Endothelial cell of umbilical vein (primary cell): ENCODE measurements around the gene TRIM69. TPM values are rescaled to one million over a fixed set of nuclear protein-coding genes. Genes with fewer than 3 reads are reported as not detected.
A peak's percentile ranks its signal among the peaks of the same experiment; 100 is the strongest.

Experiments
- BruUV-seq: library from RNA; stranded (reverse); fragments of 400-500 nt; replicated peaks from 2 replicates; lab custom pipeline; 2021; lab: Mats Ljungman, UMichigan
- CTCF ChIA-PET: fragments of 300-600, 350-600 bp; sonication (Branson Sonifier 250); formaldehyde crosslinking; loops from one replicate; lab custom pipeline; 2021; ENCODE audit warnings: antibody characterized with exemption, inconsistent platforms; lab: Charles Lee
- POLR2A ChIA-PET: fragments of 300-600, 350-600 bp; sonication (Branson Sonifier 250); formaldehyde crosslinking; loops from one replicate; lab custom pipeline; 2021; ENCODE audit warnings: antibody characterized with exemption, inconsistent platforms; lab: Charles Lee
- DNase-seq: peaks from one replicate; pipeline ENCODE4 v3.0.0-alpha.2; 2011; ENCODE audit warnings: low read depth, low spot score
- FAIRE-seq: peaks from 2 replicates; lab custom pipeline; 2011; peaks lifted over from hg19 to GRCh38; lab: Jason Lieb, UNC
- H2AFZ ChIP-seq: 2 replicates; pipeline ENCODE4 v1.6.0; 2012; ENCODE audit warnings: low read depth, low read length, control low read depth, inconsistent platforms
- H3K27ac ChIP-seq: 2 replicates; pipeline ENCODE4 v1.5.1; 2011; ENCODE audit warnings: low read depth, mild to moderate bottlenecking, control low read depth, low read length, moderate library complexity; ENCODE audit not compliant: insufficient read depth
- H3K27me3 ChIP-seq, 2 experiments: 2 replicates each; pipeline versions ENCODE4 v1.6.0 to v1.6.1; 2011; ENCODE audit warnings: low read length in 2 of 2, mixed read lengths in 1 of 2; ENCODE audit not compliant: control insufficient read depth in 2 of 2, insufficient read depth in 2 of 2
- H3K36me3 ChIP-seq, 2 experiments: 2 replicates in 1 of 2; 3 replicates in 1 of 2; pipeline ENCODE4 v1.5.1; 2011; ENCODE audit warnings: low read length in 2 of 2, mild to moderate bottlenecking in 1 of 2, moderate library complexity in 1 of 2; ENCODE audit not compliant: control insufficient read depth in 2 of 2, insufficient read depth in 2 of 2; ENCODE audit errors: extremely low read depth in 1 of 2
- H3K4me1 ChIP-seq: 3 replicates; pipeline ENCODE4 v1.5.1; 2011; ENCODE audit warnings: mild to moderate bottlenecking, low read length; ENCODE audit not compliant: control insufficient read depth, insufficient read depth; ENCODE audit errors: extremely low read depth
- H3K4me2 ChIP-seq: 2 replicates; pipeline ENCODE4 v1.6.1; 2011; ENCODE audit warnings: low read length, control low read depth, mixed read lengths; ENCODE audit not compliant: insufficient read depth
- H3K4me3 ChIP-seq, 3 experiments: fragments of 200-600 bp in 1 of 3; sonication (generic), shearing (Covaris generic) in 1 of 3; replicated peaks in 1 of 3; 2 replicates each; pipeline ENCODE4 v1.5.1; 2011 to 2016; ENCODE audit warnings: control low read depth in 3 of 3, low read length in 3 of 3, mild to moderate bottlenecking in 2 of 3, inconsistent platforms in 1 of 3, low read depth in 1 of 3, moderate library complexity in 1 of 3; ENCODE audit not compliant: insufficient read depth in 1 of 3
- H3K79me2 ChIP-seq: 2 replicates; pipeline ENCODE4 v1.6.0; 2012; ENCODE audit warnings: low read length, inconsistent platforms; ENCODE audit not compliant: control insufficient read depth, insufficient read depth
- H3K9ac ChIP-seq: replicated peaks from 2 replicates; pipeline ENCODE3; 2011; ENCODE audit warnings: low read length, control low read depth; ENCODE audit not compliant: insufficient read depth; ENCODE audit errors: extremely low read depth
- H3K9me1 ChIP-seq: replicated peaks from 3 replicates; pipeline ENCODE4 v1.6.0; 2011; ENCODE audit warnings: mild to moderate bottlenecking, low read length; ENCODE audit not compliant: control insufficient read depth, insufficient read depth; ENCODE audit errors: extremely low read depth
- H3K9me3 ChIP-seq: replicated peaks from 2 replicates; pipeline ENCODE4 v1.5.1; 2012; ENCODE audit warnings: low read length, inconsistent platforms; ENCODE audit not compliant: control insufficient read depth, insufficient read depth
- H4K20me1 ChIP-seq: replicated peaks from 2 replicates; pipeline ENCODE3; 2011; ENCODE audit warnings: mild to moderate bottlenecking, low read length; ENCODE audit not compliant: control insufficient read depth, insufficient read depth; ENCODE audit errors: extremely low read depth
- CTCF ChIP-seq, 2 donors: IDR thresholded peaks; 1 replicate in 1 of 2; 2 replicates in 1 of 2; pipeline ENCODE4 v1.5.1; 2011; ENCODE audit warnings: low read length in 2 of 2, mild to moderate bottlenecking in 2 of 2, moderate library complexity in 2 of 2, control low read depth in 1 of 2, inconsistent platforms in 1 of 2, low read depth in 1 of 2; ENCODE audit not compliant: insufficient read depth in 1 of 2; ENCODE audit errors: extremely low read depth in 1 of 2
- FOS ChIP-seq: IDR thresholded peaks from 2 replicates; pipeline ENCODE4 v1.6.1; 2011; ENCODE audit warnings: mild to moderate bottlenecking, low read length, moderate library complexity, borderline replicate concordance; ENCODE audit not compliant: insufficient read depth
- JUN ChIP-seq: IDR thresholded peaks from 2 replicates; pipeline ENCODE4 v1.6.1; 2011; ENCODE audit warnings: borderline replicate concordance, low read depth; ENCODE audit not compliant: insufficient read length, insufficient read depth
- MAX ChIP-seq: IDR thresholded peaks from 2 replicates; pipeline ENCODE4 v1.6.1; 2011; ENCODE audit not compliant: insufficient read depth, insufficient read length
- MYC ChIP-seq: IDR thresholded peaks from one replicate; pipeline ENCODE4 v1.6.1; 2011; ENCODE audit warnings: mild to moderate bottlenecking, low read depth, low read length
- POLR2A ChIP-seq: IDR thresholded peaks from 2 replicates; pipeline ENCODE4 v1.6.1; 2012; ENCODE audit warnings: low read depth, mild to moderate bottlenecking, control low read depth, low read length
- POLR2AphosphoS5 ChIP-seq: IDR thresholded peaks from 2 replicates; pipeline ENCODE4 v1.6.1; 2012; ENCODE audit warnings: low read depth, mild to moderate bottlenecking, control low read depth, low read length, moderate library complexity; ENCODE audit not compliant: insufficient read depth
- dilution Hi-C: fragments of 300-500 bp; cut with MboI; formaldehyde crosslinking; loops from one replicate; pipeline ENCODE4 v1.15.0; 2019; ENCODE audit warnings: low sequenced_read_pairs; ENCODE audit not compliant: extremely low pct_ligation_motif_present
- intact Hi-C: fragments of 100-400 bp; cut with micrococcal nuclease; formaldehyde crosslinking; loops from one replicate; pipeline ENCODE4 v1.10.0; 2022
- polyA plus RNA-seq, 4 experiments: library from polyadenylated mRNA; depleted of rRNA in 3 of 4; stranded (reverse) in 3 of 4; unstranded in 1 of 4; fragments of >200 nt; gene quantifications; 2 replicates each; pipeline versions ENCODE4 v1.2.1 to v1.2.3, GENCODE V29; 2011 to 2012; ENCODE audit warnings: missing spikeins in 1 of 4
- total RNA-seq: library from RNA; stranded (reverse); gene quantifications from 2 replicates; pipeline ENCODE4 v1.2.3, GENCODE V29; 2021

TRIM69 gene
- total and polyA plus RNA-seq, 2 donors (not counting 3 experiments of a cell fraction or from before 2014, with no cell fraction given), result 4.8 to 13.0 TPM

GRCh38 chr15:44788748-44789147, 52.4 kb downstream of the TRIM69 start:
- intact Hi-C loops (no loop called here), dilution Hi-C loops (no loop called here)
- Histone ChIP-seq H3K27me3 (no peaks in the 10 kb centered on the region), H3K4me3 (no peak overlapping the region), H4K20me1 (no peaks in the 10 kb centered on the region), H3K36me3 (no peaks in the 10 kb centered on the region), H2AFZ (no peak overlapping the region), H3K9me3 (no peaks in the 10 kb centered on the region), H3K9ac (no peak overlapping the region), H3K27ac (no peak overlapping the region), H3K4me1 (peaks cover 4% of the 10 kb centered on the region), H3K79me2 (no peaks in the 10 kb centered on the region), H3K4me2 (no peak overlapping the region), H3K9me1 (no peaks in the 10 kb centered on the region)
- DNase-seq, result peak; percentile 77
- BruUV-seq, result no TSS peak
- ChIA-PET CTCF (interaction anchor here (0.9 to 3.2 kb wide), 4 partner anchors 10 to 125 kb away, joined by 3 to 10 read pairs (median 4); partner anchors contain the start of gene SPG11), POLR2A (no interaction called here)
- no peak for TF ChIP-seq MYC
- no peak for TF ChIP-seq CTCF (IDR thresholded peaks at IDR 0.05; ENCODE audit: extremely low read depth in 1 of 2, insufficient read depth in 1 of 2, low read depth in 1 of 2, low read length in 2 of 2)
- no peak for TF ChIP-seq POLR2A
- TF ChIP-seq FOS, result peak; percentile 15
- TF ChIP-seq POLR2AphosphoS5, result no peak
- peak; percentile 49 for TF ChIP-seq JUN
- no peak for TF ChIP-seq MAX
- FAIRE-seq, result no peak
